ENCODE results near the gene SLC44A4. TPM values are rescaled to one million over a fixed set of nuclear protein-coding genes. Genes with fewer than 3 reads are reported as not detected.

The SLC44A4 gene
- polyA plus RNA-seq, 4 donors = 44.2 to 55.2 (median 44.7) TPM

GRCh38 chr6:31901953-31902643 lies 23.3 kb upstream of the SLC44A4 start, which contains the start of gene ZBTB12:
ZBTB12 (minus strand) TSS chr6:31902086; CDS start chr6:31901305, 781 bp downstream.
- DNase-seq (ENCODE audit: low read depth in 4 of 4, low spot score in 3 of 4) = peak; percentile 96 to 99 (median 96)

DNA sequence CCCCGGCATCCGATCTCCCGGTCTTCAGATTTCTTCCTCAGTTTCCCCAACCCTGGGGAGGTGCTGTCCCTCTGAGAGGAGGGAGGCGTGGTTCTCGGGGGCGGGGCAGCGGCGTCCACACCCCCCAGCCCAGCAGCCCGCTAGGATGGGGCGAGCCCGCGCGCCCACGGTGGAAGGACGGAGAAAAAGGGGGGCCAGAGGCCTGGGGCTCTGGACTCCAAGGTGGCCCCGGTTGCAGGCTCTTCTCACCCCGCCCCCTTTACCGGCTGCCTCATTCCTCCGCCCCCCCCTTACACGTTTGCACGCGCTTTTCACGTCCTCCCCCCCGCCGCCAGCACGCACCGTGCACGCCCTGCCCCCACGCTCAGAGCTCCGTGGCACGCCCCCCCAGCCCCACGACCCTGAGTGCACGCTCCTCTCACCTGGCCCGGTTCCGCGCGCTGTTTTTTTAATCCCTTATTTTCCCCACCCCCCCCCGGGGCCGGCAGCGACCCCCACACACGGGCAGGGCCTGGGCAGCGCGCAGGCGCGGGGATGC lies 22.7 kb upstream of the SLC44A4 start:
- no peak for DNase-seq (ENCODE audit: low read depth in 4 of 4, low spot score in 3 of 4)

DNA sequence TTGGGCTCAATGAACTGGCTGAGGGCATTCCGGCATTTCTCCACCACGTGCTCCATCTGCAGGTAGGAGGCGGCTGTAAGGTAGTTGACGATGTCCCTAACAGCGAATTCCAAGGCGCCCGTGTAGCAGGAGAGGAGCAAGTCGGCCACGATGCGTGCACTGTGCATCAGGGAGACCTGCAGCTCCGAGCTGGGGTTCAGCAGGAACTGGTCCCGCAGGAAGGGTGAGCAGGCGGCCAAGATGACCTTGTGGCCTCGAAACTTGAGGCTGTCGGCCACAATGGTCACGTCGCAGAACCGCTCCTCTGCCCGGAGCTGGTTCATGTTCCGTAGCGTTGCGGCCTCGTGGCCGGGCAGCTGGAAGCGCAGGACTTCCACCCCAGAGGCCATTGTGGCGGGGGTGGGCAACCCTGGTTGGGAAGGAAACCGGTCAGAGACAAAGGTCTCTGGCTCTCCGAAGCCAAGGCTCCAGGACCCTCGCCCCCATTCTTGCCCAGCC lies 22.2 kb upstream of the SLC44A4 start:
- DNase-seq (ENCODE audit: low read depth in 4 of 4, low spot score in 3 of 4) = no peak

GRCh38 chr6:31899882-31900722 lies 21.3 kb upstream of the SLC44A4 start:
- DNase-seq (ENCODE audit: low read depth in 4 of 4, low spot score in 3 of 4) = no peak

DNA sequence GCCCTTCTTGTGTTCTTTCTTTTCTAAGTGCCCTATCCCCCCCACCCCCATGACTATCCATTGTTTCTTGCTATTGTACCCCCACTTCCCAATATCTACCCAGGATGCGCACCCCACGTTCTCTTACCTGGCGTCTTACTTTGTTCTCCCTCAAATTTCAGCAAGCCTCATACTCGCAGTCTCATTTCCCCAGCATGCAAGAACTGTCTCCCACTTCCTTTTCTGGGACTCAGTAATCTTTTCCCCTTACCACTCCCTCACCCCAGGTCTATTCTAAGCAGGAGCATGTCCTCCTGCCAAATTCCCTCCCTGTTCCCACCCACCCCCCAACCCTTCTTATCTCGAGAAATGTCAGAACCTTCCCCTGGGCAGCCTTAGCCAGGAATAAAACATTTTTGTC lies 20.4 kb upstream of the SLC44A4 start:
- no peak for DNase-seq (ENCODE audit: low read depth in 4 of 4, low spot score in 3 of 4)

DNA sequence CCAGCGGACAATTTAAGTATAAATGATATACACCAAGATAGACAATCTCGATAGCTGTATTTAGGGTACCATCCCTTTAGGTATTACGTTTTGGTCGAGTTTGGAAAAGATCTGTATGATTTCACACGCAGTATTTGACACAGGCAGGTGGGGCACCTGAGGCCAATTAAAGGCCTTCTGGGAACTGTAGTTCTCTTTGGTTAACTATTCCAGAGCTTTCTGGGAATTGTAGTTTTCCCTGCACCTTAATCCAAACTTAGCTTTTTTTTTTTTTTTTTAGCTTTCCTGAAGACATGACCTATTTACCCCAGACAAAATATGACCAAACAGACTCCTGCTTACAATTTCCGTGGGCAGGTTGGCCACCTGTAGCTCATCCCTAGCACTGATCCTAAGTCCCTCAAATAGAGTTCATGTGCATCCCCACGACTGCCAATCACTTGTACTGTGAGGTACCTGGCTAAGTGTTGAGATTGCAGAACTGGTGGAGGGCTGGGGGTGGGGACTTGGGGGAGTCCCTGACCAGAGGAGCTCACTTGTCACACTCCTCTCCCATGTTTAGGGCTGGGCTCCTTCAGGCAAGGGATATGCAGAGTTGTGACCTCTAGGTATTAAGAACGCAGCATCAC lies 19.7 kb upstream of the SLC44A4 start:
- DNase-seq (ENCODE audit: low read depth in 4 of 4, low spot score in 3 of 4) = no peak

DNA sequence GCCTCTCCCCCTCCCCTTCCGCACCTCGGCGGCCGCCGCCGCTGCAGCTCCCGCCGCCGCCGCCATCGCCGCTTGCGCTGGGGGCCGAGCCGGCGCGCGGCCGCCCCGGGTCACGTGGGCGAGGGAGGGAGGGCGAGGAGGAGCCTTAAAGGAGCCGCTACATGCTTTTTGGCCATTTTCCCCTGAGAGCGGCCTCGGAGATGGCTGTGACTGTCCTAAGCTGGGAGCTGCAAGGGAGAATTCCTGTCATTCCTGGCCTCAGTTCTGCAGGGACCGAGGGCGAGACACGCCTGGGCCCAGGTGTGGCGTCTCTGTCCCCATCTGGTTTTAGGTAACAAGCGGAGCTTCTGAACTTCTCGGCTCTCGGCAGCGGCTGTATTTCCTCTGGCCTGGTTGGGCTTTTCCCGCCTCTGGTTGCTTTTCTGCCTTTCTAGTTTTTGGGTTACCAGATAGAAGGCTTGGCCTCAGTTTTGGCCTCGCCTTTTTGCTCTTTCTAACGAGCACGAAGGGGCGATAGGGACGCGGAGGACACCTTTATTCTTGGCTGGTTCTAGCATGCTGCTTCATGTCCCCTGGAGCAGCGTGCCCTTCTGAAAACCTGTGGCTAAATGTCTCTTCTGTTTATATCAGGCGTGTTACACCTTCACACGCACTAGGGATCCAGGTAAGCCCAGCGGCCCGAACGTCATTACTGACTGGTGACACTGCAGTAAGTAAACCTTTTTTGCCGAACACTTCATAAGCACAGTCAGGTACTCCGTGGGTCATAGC lies 19.0 kb upstream of the SLC44A4 start, which contains the start of gene EHMT2:
EHMT2 (minus strand) TSS at position 87 of the 771 bp plus-strand sequence; CDS start at position 66, 21 bp downstream.
- peak in 3 of 4 donors; percentile 74 to 79 (median 76) for DNase-seq (ENCODE audit: low read depth in 4 of 4, low spot score in 3 of 4)

DNA sequence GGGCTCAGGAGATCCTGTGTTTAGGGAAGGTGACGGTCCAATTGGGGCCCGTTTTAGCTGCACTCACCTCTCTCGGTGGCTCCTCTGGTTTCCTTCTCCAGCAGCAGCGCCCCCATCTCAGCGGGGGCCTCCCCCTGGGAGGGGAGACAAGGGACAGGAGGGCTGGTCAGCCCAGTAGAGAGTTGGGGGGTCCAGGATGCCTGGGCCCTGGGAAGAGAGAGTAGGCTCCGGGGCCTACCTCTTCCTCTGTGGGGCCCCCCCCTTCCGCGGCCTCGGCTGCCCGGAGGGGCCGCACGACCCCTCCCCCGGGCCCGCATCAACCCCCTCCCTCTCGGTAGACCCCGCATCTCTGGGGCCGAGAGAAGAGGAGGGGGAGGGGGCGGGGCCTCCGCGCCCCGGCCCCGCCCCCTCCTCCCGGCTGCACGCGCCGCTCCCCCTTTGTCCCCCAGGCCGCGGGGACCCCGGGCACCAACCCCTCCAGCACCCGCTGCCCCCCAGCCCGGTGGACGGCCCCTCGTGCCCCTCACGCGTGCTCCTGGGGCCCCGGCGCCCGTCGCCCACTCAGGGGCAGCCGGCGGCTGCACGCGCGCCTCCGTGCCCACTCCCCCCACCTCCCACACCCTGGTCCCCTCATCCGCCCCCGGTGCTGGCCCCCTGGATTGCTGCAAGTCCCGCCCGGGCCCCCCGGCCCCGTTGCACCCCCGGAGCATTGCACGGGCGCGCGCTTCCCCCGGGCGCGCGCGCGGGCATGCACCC lies 18.2 kb upstream of the SLC44A4 start:
- peak in 1 of 4 donors; percentile 6 for DNase-seq (ENCODE audit: low read depth in 4 of 4, low spot score in 3 of 4)

DNA sequence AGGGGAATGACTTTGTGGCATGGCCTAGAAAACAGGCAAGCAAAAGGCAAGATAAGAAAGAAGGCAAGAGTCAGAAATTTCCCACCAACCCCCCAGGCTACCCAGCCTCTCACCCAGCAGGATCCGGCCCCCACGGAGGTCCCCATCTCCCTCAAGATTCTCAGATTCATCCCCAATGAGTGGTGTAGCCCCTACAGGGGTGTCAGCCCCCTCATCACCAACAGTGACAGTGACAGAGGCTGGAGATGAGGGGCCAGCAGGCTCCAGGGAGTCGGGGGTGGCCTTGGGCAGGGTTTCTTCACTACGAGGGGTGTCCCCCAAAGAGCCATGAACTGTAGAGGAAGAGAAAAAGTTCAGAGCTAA lies 17.7 kb upstream of the SLC44A4 start:
- no peak for DNase-seq (ENCODE audit: low read depth in 4 of 4, low spot score in 3 of 4)

DNA sequence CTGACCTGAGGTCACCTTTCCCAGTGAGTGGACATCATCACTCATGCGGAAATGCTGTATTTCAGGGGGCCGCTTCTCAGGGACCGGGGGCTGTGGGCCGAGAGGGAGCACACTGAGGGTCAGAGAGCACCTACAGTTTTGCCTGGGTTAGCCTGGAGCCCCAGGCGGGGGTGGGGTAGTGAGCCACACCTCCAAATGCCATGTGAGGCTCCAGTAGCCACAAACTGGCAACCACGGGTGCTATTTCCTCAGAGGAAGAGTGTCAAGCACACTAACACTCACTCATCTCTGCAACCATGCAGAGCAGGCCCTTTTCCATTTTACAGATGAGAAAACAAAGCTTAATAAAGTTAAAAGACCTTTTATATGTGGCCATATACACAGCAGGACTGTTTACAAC lies 14.0 kb upstream of the SLC44A4 start:
- no peak for DNase-seq (ENCODE audit: low read depth in 4 of 4, low spot score in 3 of 4)

GRCh38 chr6:31889331-31889972 lies 10.7 kb upstream of the SLC44A4 start:
- no peak for DNase-seq (ENCODE audit: low read depth in 4 of 4, low spot score in 3 of 4)

GRCh38 chr6:31888276-31889258 lies 9.8 kb upstream of the SLC44A4 start:
- no peak for DNase-seq (ENCODE audit: low read depth in 4 of 4, low spot score in 3 of 4)

GRCh38 chr6:31887173-31888007 lies 8.6 kb upstream of the SLC44A4 start:
- DNase-seq (ENCODE audit: low read depth in 4 of 4, low spot score in 3 of 4) = no peak

GRCh38 chr6:31886541-31886991 lies 7.8 kb upstream of the SLC44A4 start:
- no peak for DNase-seq (ENCODE audit: low read depth in 4 of 4, low spot score in 3 of 4)

GRCh38 chr6:31884528-31885035 lies 5.8 kb upstream of the SLC44A4 start:
- no peak for DNase-seq (ENCODE audit: low read depth in 4 of 4, low spot score in 3 of 4)

DNA sequence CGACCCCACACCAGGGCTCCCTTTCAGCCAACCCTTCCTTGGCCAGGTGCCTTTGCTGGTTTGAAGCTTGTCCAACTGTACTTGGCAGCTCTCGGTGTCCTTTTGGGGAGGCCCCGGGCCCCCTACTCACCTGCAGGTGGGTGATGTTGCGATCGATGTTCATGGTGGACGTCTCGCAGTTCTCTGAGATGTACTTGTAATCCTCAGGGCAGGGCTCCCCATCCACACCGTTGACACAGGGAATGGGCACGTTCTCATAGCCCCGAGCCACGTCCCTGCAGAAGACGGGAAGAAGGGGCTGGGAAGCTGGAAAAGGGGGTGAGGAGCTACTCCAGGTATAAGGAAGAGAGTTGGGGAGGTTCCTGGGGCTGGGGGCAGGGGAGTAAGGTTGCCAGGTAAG lies 4.9 kb upstream of the SLC44A4 start:
- DNase-seq (ENCODE audit: low read depth in 4 of 4, low spot score in 3 of 4) = no peak
